Measurements from ENCODE around the gene LIN28B. TPM values are rescaled to one million over a fixed set of nuclear protein-coding genes. Genes with fewer than 3 reads are reported as not detected.

Gene LIN28B
- total and polyA plus RNA-seq, 10 donors, result not detected

DNA sequence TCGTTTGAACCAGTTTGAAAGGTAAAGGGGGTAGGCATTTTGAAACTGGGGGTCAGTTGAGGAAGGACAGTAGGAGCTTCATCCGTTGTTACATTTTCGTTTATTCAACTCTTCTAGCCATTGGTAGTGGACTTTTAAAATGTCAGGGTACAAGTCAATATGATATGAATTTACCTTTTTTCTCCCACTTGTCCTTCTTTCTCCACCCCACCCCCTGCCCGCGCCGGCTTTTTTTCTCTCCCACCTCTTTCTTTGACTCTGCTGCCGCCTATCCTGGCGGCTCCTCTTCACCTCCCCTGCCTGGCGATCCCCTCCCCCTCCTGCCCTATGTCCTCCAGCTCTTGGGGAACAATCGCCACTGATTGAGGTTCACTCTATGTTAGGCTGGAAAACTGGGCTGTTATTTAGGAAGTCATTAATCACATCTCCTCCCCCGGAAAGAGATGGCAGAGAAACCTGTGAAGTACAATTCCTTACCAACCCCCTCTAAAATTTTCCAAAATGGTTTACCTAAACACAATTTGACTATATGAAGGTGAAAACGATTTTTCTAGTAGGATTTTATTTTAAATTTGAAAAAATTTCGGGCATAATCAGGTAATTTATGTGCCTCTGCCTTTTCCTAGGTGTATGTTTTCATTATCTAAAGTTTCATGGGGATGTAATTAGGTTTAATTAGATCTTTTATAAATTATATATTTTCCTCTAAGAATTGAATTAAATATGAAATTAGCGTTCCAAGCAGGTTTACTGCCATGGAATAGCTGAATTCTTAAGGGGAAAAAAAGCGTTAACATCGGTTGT lies 778 bp upstream of the LIN28B start:
- H3K27ac ChIP-seq, result no peak overlapping the region
- WGBS, 5 donors, result 3 to 7% (median 6%) methylated on average over 16 of the region's 16 CpGs
- intact Hi-C loops (cut with DNase I; ENCODE audit: low total_unique reads), result no loop called here
- no peak for DNase-seq
- H3K4me1 ChIP-seq, result peaks cover 0 to 23% (median 9%) of the 10 kb centered on the region in 6 donors
- H3K36me3 ChIP-seq, result no peaks in the 10 kb centered on the region
- no peak for TF ChIP-seq POLR2A (IDR thresholded peaks at IDR 0.05)
- TF ChIP-seq, protein P1, sequence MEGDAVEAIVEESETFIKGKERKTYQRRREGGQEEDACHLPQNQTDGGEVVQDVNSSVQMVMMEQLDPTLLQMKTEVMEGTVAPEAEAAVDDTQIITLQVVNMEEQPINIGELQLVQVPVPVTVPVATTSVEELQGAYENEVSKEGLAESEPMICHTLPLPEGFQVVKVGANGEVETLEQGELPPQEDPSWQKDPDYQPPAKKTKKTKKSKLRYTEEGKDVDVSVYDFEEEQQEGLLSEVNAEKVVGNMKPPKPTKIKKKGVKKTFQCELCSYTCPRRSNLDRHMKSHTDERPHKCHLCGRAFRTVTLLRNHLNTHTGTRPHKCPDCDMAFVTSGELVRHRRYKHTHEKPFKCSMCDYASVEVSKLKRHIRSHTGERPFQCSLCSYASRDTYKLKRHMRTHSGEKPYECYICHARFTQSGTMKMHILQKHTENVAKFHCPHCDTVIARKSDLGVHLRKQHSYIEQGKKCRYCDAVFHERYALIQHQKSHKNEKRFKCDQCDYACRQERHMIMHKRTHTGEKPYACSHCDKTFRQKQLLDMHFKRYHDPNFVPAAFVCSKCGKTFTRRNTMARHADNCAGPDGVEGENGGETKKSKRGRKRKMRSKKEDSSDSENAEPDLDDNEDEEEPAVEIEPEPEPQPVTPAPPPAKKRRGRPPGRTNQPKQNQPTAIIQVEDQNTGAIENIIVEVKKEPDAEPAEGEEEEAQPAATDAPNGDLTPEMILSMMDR (IDR thresholded peaks at IDR 0.05 in 8 of 11, conservative IDR thresholded peaks at IDR 0.05 in 3 of 11), result no peak
- TF ChIP-seq POLR2AphosphoS5 (IDR thresholded peaks at IDR 0.05), result no peak
- peaks cover 0 to 99% (median 79%) of the 10 kb centered on the region in 7 donors for H3K27me3 ChIP-seq (replicated peaks in 1 of 7)
- H3K4me3 ChIP-seq, result no peak overlapping the region
- H3K9me3 ChIP-seq, result peaks cover 0 to 8% (median 0%) of the 10 kb centered on the region in 8 donors

DNA sequence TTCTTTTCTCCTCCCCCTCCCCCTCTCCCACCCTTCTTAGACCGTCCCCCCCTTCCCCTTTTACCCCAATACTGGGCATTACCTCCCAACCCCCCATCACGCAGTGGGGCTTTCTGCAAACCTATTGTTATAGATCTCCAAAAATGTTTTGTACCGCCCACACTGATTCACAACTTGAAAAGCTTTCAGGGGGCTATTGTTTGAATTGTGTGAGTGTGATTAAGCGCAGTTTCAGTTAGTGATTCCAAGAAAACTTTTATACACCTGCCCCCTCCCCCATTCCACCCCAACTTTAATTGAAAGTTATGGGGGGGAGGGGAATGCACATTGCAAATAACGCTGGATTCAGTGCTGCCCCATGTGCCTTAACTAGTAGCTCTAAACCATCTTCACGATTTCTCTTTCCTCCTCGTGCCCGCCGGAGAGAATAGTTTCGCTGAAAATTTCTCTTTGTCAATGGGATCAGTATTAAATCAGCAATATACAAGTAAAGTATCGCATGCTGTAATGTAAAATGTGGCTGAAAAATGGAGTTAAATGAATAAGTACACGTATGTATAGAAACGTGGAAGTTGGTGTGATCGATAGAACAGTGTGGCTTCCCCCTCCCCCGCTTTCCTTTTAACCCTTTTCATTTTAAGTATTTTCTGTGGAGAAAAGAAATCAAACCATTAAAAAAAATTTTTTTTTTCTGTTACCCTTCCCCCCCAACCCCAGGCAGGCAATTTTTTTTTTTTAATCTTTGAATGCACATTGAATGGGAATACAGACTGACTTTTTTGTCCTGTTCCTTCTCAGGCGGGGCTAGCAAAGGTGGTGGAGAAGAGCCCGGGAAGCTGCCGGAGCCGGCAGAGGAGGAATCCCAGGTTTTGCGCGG lies 632 bp downstream of the LIN28B start:
- DNase-seq, result no peak
- Histone ChIP-seq H3K36me3 (no peaks in the 10 kb centered on the region), H3K27ac (no peak overlapping the region), H3K9me3 (peaks cover 0 to 8% (median 0%) of the 10 kb centered on the region in 8 donors), H3K4me1 (peaks cover 0 to 23% (median 9%) of the 10 kb centered on the region in 6 donors), H3K4me3 (peak overlapping the region in 1 of 8 donors; percentile 27), H3K27me3 (replicated peaks in 1 of 7) (peaks cover 0 to 91% (median 65%) of the 10 kb centered on the region in 7 donors)
- intact Hi-C loops (cut with DNase I; ENCODE audit: low total_unique reads), result no loop called here
- WGBS, 5 donors, result 4 to 8% (median 7%) methylated on average over 21 of the region's 21 CpGs
- TF ChIP-seq POLR2AphosphoS5 (IDR thresholded peaks at IDR 0.05) (no peak), POLR2A (IDR thresholded peaks at IDR 0.05) (no peak)
- TF ChIP-seq, protein P1 (IDR thresholded peaks at IDR 0.05 in 8 of 11, conservative IDR thresholded peaks at IDR 0.05 in 3 of 11), result no peak

DNA sequence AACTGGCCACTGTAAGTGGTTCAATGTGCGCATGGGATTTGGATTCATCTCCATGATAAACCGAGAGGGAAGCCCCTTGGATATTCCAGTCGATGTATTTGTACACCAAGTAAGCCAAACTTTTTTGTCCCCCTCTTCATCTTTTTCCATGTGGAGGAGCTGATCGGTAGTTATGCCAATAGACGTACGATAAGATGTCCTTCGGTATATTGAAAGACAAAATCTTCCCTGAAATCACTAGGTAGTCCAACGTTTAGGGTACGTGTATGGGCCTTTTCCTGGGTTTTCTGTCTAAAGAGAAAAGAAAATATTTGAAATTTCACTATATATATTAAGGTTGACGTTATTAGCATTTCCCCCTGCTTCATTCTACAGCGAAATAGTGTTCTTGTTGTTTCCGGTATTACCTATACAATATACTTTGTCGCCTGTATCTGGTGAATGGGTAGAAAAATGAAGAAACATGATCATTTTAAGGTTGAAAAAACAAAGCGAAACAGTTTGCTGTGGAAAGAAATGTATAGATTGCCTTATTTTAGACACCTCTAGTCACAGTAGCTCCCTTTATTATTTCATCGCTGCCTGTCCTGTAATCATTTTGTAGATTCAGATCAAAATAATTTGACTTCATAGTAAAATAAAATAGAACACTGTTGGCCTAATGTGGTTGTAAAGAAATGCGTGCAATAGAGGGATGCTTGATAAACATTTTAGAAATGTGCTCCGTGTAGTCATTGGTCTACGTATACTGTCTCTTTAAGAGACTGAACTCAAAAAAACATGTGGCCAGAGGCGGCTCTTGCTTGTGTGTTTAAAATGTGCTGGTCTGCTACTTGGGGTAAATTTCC lies 1.5 kb downstream of the LIN28B start:
- Histone ChIP-seq H3K27me3 (replicated peaks in 1 of 7) (peaks cover 0 to 88% (median 56%) of the 10 kb centered on the region in 7 donors), H3K27ac (no peak overlapping the region), H3K9me3 (peaks cover 0 to 1% (median 0%) of the 10 kb centered on the region in 8 donors), H3K4me3 (no peak overlapping the region), H3K4me1 (peaks cover 0 to 23% (median 9%) of the 10 kb centered on the region in 6 donors), H3K36me3 (no peaks in the 10 kb centered on the region)
- DNase-seq, result no peak
- WGBS, 5 donors, result 8 to 11% (median 9%) methylated on average over 19 of the region's 19 CpGs
- TF ChIP-seq POLR2A (IDR thresholded peaks at IDR 0.05) (no peak), POLR2AphosphoS5 (IDR thresholded peaks at IDR 0.05) (no peak)
- TF ChIP-seq, protein P1 (IDR thresholded peaks at IDR 0.05 in 8 of 11, conservative IDR thresholded peaks at IDR 0.05 in 3 of 11), result no peak
- intact Hi-C loops (cut with DNase I; ENCODE audit: low total_unique reads), result no loop called here

Measured in spleen (tissue), 11 donors.